OCI-LY3 (cell line): ENCODE data around the gene TMEM191C.
"Not testable (repeated sequence)": the region's sequence is repeated elsewhere in the genome, so short reads cannot be mapped to it uniquely, and the experiment has no call there.

Experiments used
- EZH2phosphoT487 ChIP-seq: fragments of 200-600 bp; shearing (Covaris generic); IDR thresholded peaks from 2 replicates; pipeline ENCODE4 v1.6.1; 2018; ENCODE audit warnings: antibody characterized with exemption, mixed run types, low read depth
- TF ChIP-seq, protein P1 (sequence below): fragments of 200-600, 300-600 bp; sonication (generic); IDR thresholded peaks from 2 replicates; pipeline ENCODE4 v1.5.1; 2014; ENCODE audit warnings: antibody characterized with exemption, low read length, low read depth

DNA sequence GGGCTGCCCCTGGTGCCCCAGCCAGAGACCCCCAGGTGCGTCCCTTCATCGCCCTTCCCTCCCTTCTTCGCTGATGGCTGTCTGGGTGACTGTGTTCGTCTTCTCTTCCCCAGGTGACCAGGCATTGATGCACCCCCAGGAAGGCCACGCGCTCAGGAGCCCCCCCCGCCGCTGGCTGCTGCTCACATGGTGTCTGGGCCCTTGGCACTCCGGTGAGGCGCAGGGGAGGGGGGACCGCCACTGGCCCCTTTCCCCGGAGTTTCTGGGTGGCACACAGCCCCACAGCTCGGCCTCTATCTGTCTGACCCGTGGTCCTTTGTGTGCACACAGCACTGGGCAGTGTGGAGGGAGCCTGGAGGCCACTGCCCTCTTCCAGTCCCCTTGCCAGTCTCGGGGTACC lies 24.5 kb upstream of the TMEM191C start:
- TF ChIP-seq, protein P1, sequence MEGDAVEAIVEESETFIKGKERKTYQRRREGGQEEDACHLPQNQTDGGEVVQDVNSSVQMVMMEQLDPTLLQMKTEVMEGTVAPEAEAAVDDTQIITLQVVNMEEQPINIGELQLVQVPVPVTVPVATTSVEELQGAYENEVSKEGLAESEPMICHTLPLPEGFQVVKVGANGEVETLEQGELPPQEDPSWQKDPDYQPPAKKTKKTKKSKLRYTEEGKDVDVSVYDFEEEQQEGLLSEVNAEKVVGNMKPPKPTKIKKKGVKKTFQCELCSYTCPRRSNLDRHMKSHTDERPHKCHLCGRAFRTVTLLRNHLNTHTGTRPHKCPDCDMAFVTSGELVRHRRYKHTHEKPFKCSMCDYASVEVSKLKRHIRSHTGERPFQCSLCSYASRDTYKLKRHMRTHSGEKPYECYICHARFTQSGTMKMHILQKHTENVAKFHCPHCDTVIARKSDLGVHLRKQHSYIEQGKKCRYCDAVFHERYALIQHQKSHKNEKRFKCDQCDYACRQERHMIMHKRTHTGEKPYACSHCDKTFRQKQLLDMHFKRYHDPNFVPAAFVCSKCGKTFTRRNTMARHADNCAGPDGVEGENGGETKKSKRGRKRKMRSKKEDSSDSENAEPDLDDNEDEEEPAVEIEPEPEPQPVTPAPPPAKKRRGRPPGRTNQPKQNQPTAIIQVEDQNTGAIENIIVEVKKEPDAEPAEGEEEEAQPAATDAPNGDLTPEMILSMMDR = not testable (repeated sequence)
- not testable (repeated sequence) for TF ChIP-seq EZH2phosphoT487
